Ascending aorta (tissue), 2 donors: Measurements from ENCODE around the gene GPR158. TPM values are rescaled to one million over a fixed set of nuclear protein-coding genes. Genes with fewer than 3 reads are reported as not detected.

ENCODE experiments used
- DNase-seq, 2 donors: peaks; one replicate each; pipeline ENCODE4 v3.0.0-alpha.2; 2019; ENCODE audit warnings: low spot score in 2 of 2
- H3K27ac ChIP-seq, 2 donors: fragments of 200-600 bp; sonication (generic); one replicate each; pipeline ENCODE4 v1.5.1; 2016 to 2017; ENCODE audit warnings: mild to moderate bottlenecking in 1 of 2
- H3K27me3 ChIP-seq: fragments of 200-600 bp; sonication (generic); one replicate; pipeline ENCODE4 v1.5.1; 2017
- H3K36me3 ChIP-seq, 2 donors: fragments of 200-600 bp; sonication (generic); one replicate each; pipeline ENCODE4 v1.5.1; 2016
- H3K4me1 ChIP-seq, 2 donors: fragments of 200-600 bp; sonication (generic); one replicate each; pipeline ENCODE4 v1.5.1; 2016 to 2017; ENCODE audit warnings: mild to moderate bottlenecking in 1 of 2
- H3K4me3 ChIP-seq, 2 donors: fragments of 200-600 bp; sonication (generic); one replicate each; pipeline ENCODE4 v1.5.1; 2016 to 2017; ENCODE audit warnings: mild to moderate bottlenecking in 1 of 2
- H3K9me3 ChIP-seq, 2 donors: fragments of 200-600 bp; sonication (generic); one replicate each; pipeline ENCODE4 v1.5.1; 2016
- intact Hi-C: fragments of 100-400 bp; cut with DNase I; formaldehyde crosslinking; loops from one replicate; pipeline ENCODE4 v1.15.1; 2023
- total RNA-seq: library from RNA; depleted of rRNA; stranded (reverse); fragments of >200 nt; gene quantifications from one replicate; pipeline ENCODE4 v1.1.0, GENCODE V29; 2016
- TF ChIP-seq, protein P1 (sequence below), 3 experiments: fragments of 200-600 bp in 2 of 3; fragments of 450-650 bp in 1 of 3; sonication (generic) in 2 of 3; IDR thresholded peaks; one replicate each; pipeline ENCODE4 v1.5.1; 2016 to 2019; ENCODE audit warnings: antibody characterized with exemption in 3 of 3, mild to moderate bottlenecking in 1 of 3, moderate library complexity in 1 of 3

Gene GPR158
- total RNA-seq, 1 donor from 2014 or later, result not detected

DNA sequence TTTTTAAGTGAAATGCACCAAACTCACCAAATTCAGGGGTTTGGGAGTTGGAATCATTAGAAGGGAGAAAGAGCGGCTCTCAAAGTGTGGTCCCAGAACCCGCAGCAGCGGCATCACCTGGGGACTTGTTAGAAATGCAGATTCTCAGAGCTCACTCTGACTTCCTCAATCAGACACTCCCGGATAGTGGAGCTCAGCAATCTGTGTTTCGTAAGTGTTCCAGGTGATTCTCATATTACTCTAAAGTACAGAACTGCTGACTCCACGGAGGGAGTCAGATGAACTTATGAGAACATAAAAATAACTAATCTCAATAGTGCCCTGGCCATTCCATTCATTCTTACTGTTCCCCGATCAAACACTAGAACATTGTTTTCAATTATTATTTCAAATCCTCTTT lies 400.5 kb downstream of the GPR158 start:
- Histone ChIP-seq H3K4me1 (no peaks in the 10 kb centered on the region), H3K27me3 (no peaks in the 10 kb centered on the region), H3K4me3 (no peak overlapping the region), H3K27ac (no peak overlapping the region), H3K36me3 (no peaks in the 10 kb centered on the region), H3K9me3 (no peaks in the 10 kb centered on the region)
- intact Hi-C loops, result no loop called here
- no peak for DNase-seq
- TF ChIP-seq, protein P1, sequence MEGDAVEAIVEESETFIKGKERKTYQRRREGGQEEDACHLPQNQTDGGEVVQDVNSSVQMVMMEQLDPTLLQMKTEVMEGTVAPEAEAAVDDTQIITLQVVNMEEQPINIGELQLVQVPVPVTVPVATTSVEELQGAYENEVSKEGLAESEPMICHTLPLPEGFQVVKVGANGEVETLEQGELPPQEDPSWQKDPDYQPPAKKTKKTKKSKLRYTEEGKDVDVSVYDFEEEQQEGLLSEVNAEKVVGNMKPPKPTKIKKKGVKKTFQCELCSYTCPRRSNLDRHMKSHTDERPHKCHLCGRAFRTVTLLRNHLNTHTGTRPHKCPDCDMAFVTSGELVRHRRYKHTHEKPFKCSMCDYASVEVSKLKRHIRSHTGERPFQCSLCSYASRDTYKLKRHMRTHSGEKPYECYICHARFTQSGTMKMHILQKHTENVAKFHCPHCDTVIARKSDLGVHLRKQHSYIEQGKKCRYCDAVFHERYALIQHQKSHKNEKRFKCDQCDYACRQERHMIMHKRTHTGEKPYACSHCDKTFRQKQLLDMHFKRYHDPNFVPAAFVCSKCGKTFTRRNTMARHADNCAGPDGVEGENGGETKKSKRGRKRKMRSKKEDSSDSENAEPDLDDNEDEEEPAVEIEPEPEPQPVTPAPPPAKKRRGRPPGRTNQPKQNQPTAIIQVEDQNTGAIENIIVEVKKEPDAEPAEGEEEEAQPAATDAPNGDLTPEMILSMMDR (IDR thresholded peaks at IDR 0.05), result no peak

DNA sequence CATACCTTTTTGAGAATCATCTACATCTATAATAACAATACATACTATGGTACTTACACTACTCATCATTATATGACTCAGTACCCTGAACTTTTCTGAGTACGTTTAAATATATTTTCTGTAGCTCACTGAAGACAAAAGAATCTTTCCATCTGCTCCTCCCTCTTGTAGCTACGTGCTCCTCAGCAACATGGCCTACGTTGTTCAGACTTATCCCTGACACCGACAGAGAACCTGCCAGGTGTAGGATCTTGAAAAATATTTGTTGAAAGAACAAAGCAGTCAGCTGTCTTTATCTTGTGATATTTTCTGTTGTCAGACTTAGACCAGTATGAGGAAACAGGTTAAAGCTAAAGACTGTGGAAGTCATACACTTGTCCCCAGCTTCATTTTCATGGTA lies 403.3 kb downstream of the GPR158 start:
- H3K36me3 ChIP-seq, result no peaks in the 10 kb centered on the region
- no peaks in the 10 kb centered on the region for H3K4me1 ChIP-seq
- TF ChIP-seq, protein P1 (IDR thresholded peaks at IDR 0.05), result no peak
- no peak overlapping the region for H3K27ac ChIP-seq
- intact Hi-C loops, result no loop called here
- no peak overlapping the region for H3K4me3 ChIP-seq
- no peak for DNase-seq
- H3K9me3 ChIP-seq, result no peaks in the 10 kb centered on the region
- H3K27me3 ChIP-seq, result no peaks in the 10 kb centered on the region

DNA sequence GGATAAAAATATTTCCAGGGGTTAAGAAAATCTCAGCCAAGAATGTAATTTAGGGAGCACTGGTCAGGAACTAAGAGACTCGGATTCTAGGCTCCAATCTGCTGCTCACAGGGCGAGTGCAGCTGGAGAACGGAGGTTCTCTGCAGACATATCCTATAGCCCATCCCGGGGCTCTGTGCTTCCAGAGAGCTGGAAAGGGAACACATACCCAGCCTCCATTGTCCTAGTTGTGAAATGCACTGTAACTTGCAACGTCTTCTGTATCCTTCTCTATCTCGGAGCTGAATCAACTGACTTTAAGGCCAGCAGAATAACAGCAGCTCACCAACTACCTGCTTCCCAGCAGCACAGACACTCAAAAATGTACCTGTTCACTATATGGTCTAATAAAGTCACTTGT lies 408.2 kb downstream of the GPR158 start:
- Histone ChIP-seq H3K27ac (no peak overlapping the region), H3K9me3 (no peaks in the 10 kb centered on the region), H3K4me3 (no peak overlapping the region), H3K36me3 (no peaks in the 10 kb centered on the region), H3K27me3 (no peaks in the 10 kb centered on the region), H3K4me1 (no peaks in the 10 kb centered on the region)
- TF ChIP-seq, protein P1 (IDR thresholded peaks at IDR 0.05), result no peak
- intact Hi-C loops, result no loop called here
- DNase-seq, result no peak

DNA sequence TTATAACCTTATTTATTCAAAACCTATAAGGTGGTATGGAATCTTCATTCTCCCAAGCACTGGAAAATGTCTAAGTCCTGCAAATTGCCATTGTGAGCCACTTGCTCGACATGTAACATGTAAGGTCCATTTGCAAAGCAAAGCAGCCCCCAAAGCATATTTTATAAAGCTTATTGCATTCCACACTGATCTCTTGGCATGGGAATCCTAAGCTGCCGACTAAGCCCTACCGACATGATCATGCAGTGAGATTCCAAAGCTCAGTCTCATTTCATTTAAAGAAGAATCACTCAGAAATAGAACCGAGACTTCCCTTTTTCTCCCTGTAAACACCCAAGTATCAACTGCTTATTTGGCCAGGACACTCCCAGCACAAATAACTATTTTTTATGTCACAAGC lies 425.9 kb downstream of the GPR158 start:
- Histone ChIP-seq H3K36me3 (no peaks in the 10 kb centered on the region), H3K27ac (no peak overlapping the region), H3K4me1 (no peaks in the 10 kb centered on the region), H3K27me3 (no peaks in the 10 kb centered on the region), H3K4me3 (no peak overlapping the region), H3K9me3 (no peaks in the 10 kb centered on the region)
- intact Hi-C loops, result no loop called here
- TF ChIP-seq, protein P1 (IDR thresholded peaks at IDR 0.05), result no peak
- DNase-seq, result no peak

DNA sequence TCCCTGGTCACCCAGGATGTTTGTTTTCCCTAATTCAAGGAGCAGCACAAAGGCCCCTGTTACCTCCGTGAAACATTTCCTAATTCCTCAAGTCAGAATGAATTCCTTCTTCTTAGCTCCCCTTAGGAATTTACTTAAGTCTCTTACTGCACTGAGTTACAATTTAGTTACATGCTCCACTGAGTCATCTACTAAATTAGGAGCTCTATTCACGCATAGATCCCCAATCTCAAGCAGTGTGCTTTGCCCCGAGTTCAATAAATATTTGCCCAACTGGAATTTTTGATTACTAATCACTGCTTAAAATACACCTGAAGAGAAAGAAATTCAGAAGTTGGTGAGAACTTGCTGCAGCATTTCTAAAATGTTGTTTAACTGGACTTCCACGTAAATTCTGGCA lies 429.8 kb downstream of the GPR158 start:
- TF ChIP-seq, protein P1 (IDR thresholded peaks at IDR 0.05), result no peak

DNA sequence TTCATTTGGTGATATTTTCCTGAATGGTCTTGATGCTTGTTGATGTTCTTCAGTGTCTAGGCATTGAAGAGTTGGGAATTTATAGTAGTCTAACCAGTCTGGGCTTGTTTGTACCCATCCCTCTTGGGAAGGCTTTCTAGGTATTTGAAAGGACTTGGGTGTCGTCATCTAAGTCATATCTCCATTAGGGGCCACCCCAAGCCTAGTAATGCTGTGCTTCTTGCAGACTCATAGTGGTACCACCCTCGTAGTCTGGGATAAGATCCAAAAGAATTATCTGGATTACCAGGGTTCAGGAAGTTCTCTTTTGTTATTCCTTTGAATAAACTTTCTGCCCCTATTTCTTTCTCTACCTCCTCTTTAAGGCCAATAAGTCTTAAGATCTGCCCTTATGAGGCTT lies 439.9 kb downstream of the GPR158 start:
- Histone ChIP-seq H3K36me3 (no peaks in the 10 kb centered on the region), H3K4me1 (no peaks in the 10 kb centered on the region), H3K27me3 (no peaks in the 10 kb centered on the region), H3K4me3 (no peak overlapping the region), H3K9me3 (no peaks in the 10 kb centered on the region), H3K27ac (no peak overlapping the region)
- no peak for DNase-seq
- TF ChIP-seq, protein P1 (IDR thresholded peaks at IDR 0.05), result no peak
- intact Hi-C loops, result no loop called here

More for the DNA sequence above, 429.8 kb downstream of the GPR158 start:
- intact Hi-C loops, result no loop called here
- Histone ChIP-seq H3K4me3 (no peak overlapping the region), H3K9me3 (no peaks in the 10 kb centered on the region), H3K36me3 (no peaks in the 10 kb centered on the region), H3K27ac (no peak overlapping the region), H3K4me1 (no peaks in the 10 kb centered on the region), H3K27me3 (no peaks in the 10 kb centered on the region)
- no peak for DNase-seq
